Hepatocyte (in vitro differentiated cells): ENCODE measurements around the gene CPNE6. TPM values are rescaled to one million over a fixed set of nuclear protein-coding genes. Genes with fewer than 3 reads are reported as not detected.

ENCODE experiments used
- DNase-seq: peaks from one replicate; pipeline ENCODE4 v3.0.0-alpha.2; 2016; ENCODE audit warnings: low spot score
- H2AFZ ChIP-seq: fragments of 200-600 bp; sonication (generic); 2 replicates; pipeline ENCODE4 v1.6.0; 2016; ENCODE audit warnings: antibody characterized with exemption, mild to moderate bottlenecking
- H3K27ac ChIP-seq: fragments of 200-600 bp; sonication (generic); 2 replicates; pipeline ENCODE4 v1.5.1; 2016; ENCODE audit warnings: mild to moderate bottlenecking
- H3K27me3 ChIP-seq: fragments of 200-600 bp; sonication (generic); 2 replicates; pipeline ENCODE4 v1.6.1; 2016
- H3K36me3 ChIP-seq: fragments of 200-600 bp; sonication (generic); replicated peaks from 2 replicates; pipeline ENCODE4 v1.5.1; 2016; ENCODE audit warnings: low read depth; ENCODE audit not compliant: insufficient read depth
- H3K4me1 ChIP-seq: fragments of 200-600 bp; sonication (generic); 2 replicates; pipeline ENCODE4 v1.5.1; 2016; ENCODE audit warnings: mild to moderate bottlenecking, moderate library complexity; ENCODE audit not compliant: insufficient read depth
- H3K4me2 ChIP-seq: fragments of 200-600 bp; sonication (generic); 2 replicates; pipeline ENCODE4 v1.6.0; 2016
- H3K4me3 ChIP-seq: fragments of 200-600 bp; sonication (generic); 2 replicates; pipeline ENCODE4 v1.5.1; 2016; ENCODE audit warnings: mild to moderate bottlenecking
- H3K79me2 ChIP-seq: fragments of 200-600 bp; sonication (generic); 2 replicates; pipeline ENCODE4 v1.6.0; 2017; ENCODE audit warnings: mild to moderate bottlenecking
- H3K9me2 ChIP-seq: fragments of 200-600 bp; sonication (generic); replicated peaks from 2 replicates; pipeline ENCODE4 v1.6.0; 2017; ENCODE audit warnings: mild to moderate bottlenecking; ENCODE audit not compliant: insufficient read depth
- H3K9me3 ChIP-seq: fragments of 200-600 bp; sonication (generic); 2 replicates; pipeline ENCODE4 v1.5.1; 2016; ENCODE audit warnings: low read depth, mild to moderate bottlenecking
- H4K20me1 ChIP-seq: fragments of 200-600 bp; sonication (generic); 2 replicates; pipeline ENCODE4 v1.6.0; 2016; ENCODE audit warnings: mild to moderate bottlenecking; ENCODE audit not compliant: insufficient read depth, poor library complexity, severe bottlenecking
- CTCF ChIP-seq: fragments of 200-600 bp; sonication (generic); IDR thresholded peaks from 2 replicates; pipeline ENCODE4 v1.5.1; 2016; ENCODE audit warnings: antibody characterized with exemption, mild to moderate bottlenecking; ENCODE audit not compliant: poor library complexity
- EZH2 ChIP-seq: fragments of 200-600 bp; sonication (generic); IDR thresholded peaks from 2 replicates; pipeline ENCODE4 v1.6.1; 2016; ENCODE audit warnings: antibody characterized with exemption, mild to moderate bottlenecking, borderline replicate concordance
- EZH2phosphoT487 ChIP-seq: fragments of 200-600 bp; sonication (generic); IDR thresholded peaks from one replicate; pipeline ENCODE4 v1.6.1; 2018; ENCODE audit warnings: antibody characterized with exemption, mild to moderate bottlenecking, low read depth, moderate library complexity; ENCODE audit not compliant: unreplicated experiment, severe bottlenecking
- WGBS: methylation state at CpG from one replicate; pipeline ENCODE4 v1.1.6; 2016; ENCODE audit warnings: low lambda C conversion rate; ENCODE audit errors: missing lambda C conversion rate; 5-methylcytosine and 5-hydroxymethylcytosine counted together
- polyA plus RNA-seq: library from polyadenylated mRNA; unstranded; fragments of >200 nt; fragmentation: Nextera tagmentation; extraction: Ambion mirVana; gene quantifications from 2 replicates; pipeline ENCODE4 v1.2.1, GENCODE V29; 2016
- total RNA-seq: library from RNA; depleted of rRNA; stranded (reverse); fragments of >200 nt; gene quantifications from 2 replicates; pipeline ENCODE4 v1.2.3, GENCODE V29; 2014

The CPNE6 gene
- total and polyA plus RNA-seq, 2 experiments from 2014 or later: not detected

- no peaks in the 10 kb centered on the region for H3K9me3 ChIP-seq
- H3K4me1 ChIP-seq: peaks cover 4% of the 10 kb centered on the region
- no peaks in the 10 kb centered on the region for H4K20me1 ChIP-seq
- WGBS: 90% methylated on average over 8 of the region's 15 CpGs
- no peak overlapping the region for H2AFZ ChIP-seq
- H3K36me3 ChIP-seq: no peaks in the 10 kb centered on the region
- H3K9me2 ChIP-seq: no peaks in the 10 kb centered on the region
- no peak overlapping the region for H3K4me3 ChIP-seq
- no peaks in the 10 kb centered on the region for H3K27me3 ChIP-seq
- TF ChIP-seq CTCF (no peak), EZH2 (no peak), EZH2phosphoT487 (no peak)
- H3K4me2 ChIP-seq: no peak overlapping the region
- H3K79me2 ChIP-seq: no peaks in the 10 kb centered on the region
- no peak for DNase-seq
- H3K27ac ChIP-seq: no peak overlapping the region
Measured at GRCh38 chr14:24064856-24065255, 6.5 kb upstream of the CPNE6 start.

GRCh38 chr14:24065408-24065807 lies 6.0 kb upstream of the CPNE6 start:
- Histone ChIP-seq H4K20me1 (no peaks in the 10 kb centered on the region), H3K4me3 (no peak overlapping the region), H3K9me3 (no peaks in the 10 kb centered on the region), H3K4me2 (no peak overlapping the region), H3K27me3 (peaks cover 3% of the 10 kb centered on the region), H3K79me2 (no peaks in the 10 kb centered on the region), H3K27ac (no peak overlapping the region), H3K9me2 (no peaks in the 10 kb centered on the region), H3K36me3 (no peaks in the 10 kb centered on the region), H3K4me1 (peaks cover 4% of the 10 kb centered on the region), H2AFZ (no peak overlapping the region)
- TF ChIP-seq CTCF (no peak), EZH2phosphoT487 (no peak), EZH2 (no peak)
- WGBS: 83% methylated on average over 8 of the region's 8 CpGs
- no peak for DNase-seq

GRCh38 chr14:24066496-24067132 lies 4.7 kb upstream of the CPNE6 start:
- Histone ChIP-seq H3K4me1 (peaks cover 4% of the 10 kb centered on the region), H3K4me2 (peak overlapping the region; percentile 23), H2AFZ (no peak overlapping the region), H3K4me3 (no peak overlapping the region), H3K79me2 (no peaks in the 10 kb centered on the region), H3K9me2 (no peaks in the 10 kb centered on the region), H3K9me3 (no peaks in the 10 kb centered on the region), H4K20me1 (no peaks in the 10 kb centered on the region), H3K27ac (peak overlapping the region; percentile 72), H3K36me3 (no peaks in the 10 kb centered on the region), H3K27me3 (peaks cover 3% of the 10 kb centered on the region)
- TF ChIP-seq EZH2 (no peak), EZH2phosphoT487 (no peak), CTCF (no peak)
- DNase-seq: no peak
- 80% methylated on average over 8 of the region's 8 CpGs for WGBS
